HCT116 (cell line): ENCODE measurements around the gene CSK. TPM values are rescaled to one million over a fixed set of nuclear protein-coding genes. Genes with fewer than 3 reads are reported as not detected.

Source experiments
- ATAC-seq: fragments of 200-7000 bp; cut with Tn5 transposase; 2 replicates; pipeline ENCODE4 v1.9.1; 2020; ENCODE audit warnings: mild to moderate bottlenecking, moderate library complexity
- BruUV-seq: library from RNA; stranded (reverse); fragments of 400-500 nt; replicated peaks from 2 replicates; lab custom pipeline; 2021; lab: Mats Ljungman, UMichigan
- CTCF ChIA-PET: fragments of 300-600 bp; sonication (Branson Sonifier 250); formaldehyde crosslinking; loops from one replicate; lab custom pipeline; 2021; ENCODE audit warnings: antibody characterized with exemption; lab: Charles Lee
- POLR2A ChIA-PET: fragments of 300-600, 350-600 bp; sonication (Branson Sonifier 250); formaldehyde crosslinking; loops from one replicate; lab custom pipeline; 2021; ENCODE audit warnings: antibody characterized with exemption; lab: Charles Lee
- RAD21 ChIA-PET, 2 experiments: fragments of 300-600 bp; sonication (Branson Sonifier 250); formaldehyde crosslinking; loops; one replicate each; lab custom pipeline; 2023; ENCODE audit warnings: low total read pairs in 2 of 2; ENCODE audit not compliant: uncharacterized antibody in 2 of 2, unreplicated experiment in 2 of 2, low non-redundant PET in 1 of 2; lab: Charles Lee
- DNase-seq: peaks from one replicate; pipeline ENCODE4 v3.0.0-alpha.2; 2010; ENCODE audit warnings: low read depth, low spot score
- H2AFZ ChIP-seq: fragments of 200-600 bp; shearing (Covaris generic), sonication (generic); 2 replicates; pipeline ENCODE4 v1.6.1; 2017; ENCODE audit warnings: low read depth, mixed run types, mixed read lengths, antibody characterized with exemption, low read length; ENCODE audit not compliant: poor library complexity, severe bottlenecking
- H3K27ac ChIP-seq: 2 replicates; pipeline ENCODE4 v1.5.1; 2012; ENCODE audit warnings: low read depth, low read length
- H3K27me3 ChIP-seq: fragments of 200-600 bp; sonication (generic); 2 replicates; pipeline ENCODE4 v1.6.1; 2016; ENCODE audit warnings: mixed run types, low read length, mixed read lengths; ENCODE audit not compliant: insufficient read depth
- H3K36me3 ChIP-seq, 2 experiments: fragments of 200-500 bp in 1 of 2; fragments of 200-600 bp in 1 of 2; sonication (Bioruptor generic) in 1 of 2; sonication (generic) in 1 of 2; 2 replicates each; pipeline versions ENCODE4 v1.5.1 to v1.6.1; 2014 to 2016; ENCODE audit warnings: low read length in 2 of 2, inconsistent platforms in 1 of 2, mixed read lengths in 1 of 2, mixed run types in 1 of 2; ENCODE audit not compliant: insufficient read depth in 2 of 2, control insufficient read depth in 1 of 2
- H3K4me1 ChIP-seq, 2 experiments: fragments of 200-600 bp in 1 of 2; sonication (generic) in 1 of 2; 2 replicates each; pipeline versions ENCODE4 v1.5.1 to v1.6.1; 2012 to 2017; ENCODE audit warnings: low read length in 2 of 2, inconsistent platforms in 1 of 2, mild to moderate bottlenecking in 1 of 2, mixed read lengths in 1 of 2, mixed run types in 1 of 2, moderate library complexity in 1 of 2; ENCODE audit not compliant: insufficient read depth in 2 of 2, control insufficient read depth in 1 of 2
- H3K4me2 ChIP-seq: fragments of 200-600 bp; sonication (generic); 2 replicates; pipeline ENCODE4 v1.6.1; 2017; ENCODE audit warnings: mixed run types, low read length, mixed read lengths
- H3K4me3 ChIP-seq, 2 experiments: fragments of 200-600 bp in 1 of 2; sonication (generic) in 1 of 2; replicated peaks in 1 of 2; 2 replicates each; pipeline ENCODE4 v1.5.1; 2011 to 2016; ENCODE audit warnings: low read length in 2 of 2, control low read depth in 1 of 2, low read depth in 1 of 2, mild to moderate bottlenecking in 1 of 2, mixed read lengths in 1 of 2, mixed run types in 1 of 2
- H3K79me2 ChIP-seq: fragments of 200-600 bp; sonication (generic); 2 replicates; pipeline ENCODE4 v1.6.1; 2017; ENCODE audit warnings: mild to moderate bottlenecking, mixed run types, low read length, moderate library complexity, mixed read lengths; ENCODE audit not compliant: insufficient read depth
- H3K9ac ChIP-seq: fragments of 200-600 bp; sonication (generic); 2 replicates; pipeline ENCODE4 v1.6.1; 2016; ENCODE audit warnings: low read length, mixed read lengths
- H3K9me2 ChIP-seq: fragments of 200-600 bp; sonication (generic), shearing (Covaris generic); 2 replicates; pipeline ENCODE4 v1.6.1; 2017; ENCODE audit warnings: mixed run types, mild to moderate bottlenecking, moderate library complexity; ENCODE audit not compliant: insufficient read depth
- H3K9me3 ChIP-seq, 2 experiments: fragments of 200-500 bp in 1 of 2; fragments of 200-600 bp in 1 of 2; sonication (Bioruptor generic) in 1 of 2; sonication (generic) in 1 of 2; 2 replicates each; pipeline ENCODE4 v1.6.1; 2014 to 2017; ENCODE audit warnings: low read length in 2 of 2, mixed read lengths in 2 of 2, inconsistent platforms in 1 of 2, low read depth in 1 of 2, mild to moderate bottlenecking in 1 of 2, mixed run types in 1 of 2, moderate library complexity in 1 of 2; ENCODE audit not compliant: control insufficient read depth in 1 of 2, insufficient read depth in 1 of 2
- H4K20me1 ChIP-seq: fragments of 200-600 bp; sonication (generic), shearing (Covaris generic); 2 replicates; pipeline ENCODE4 v1.6.1; 2017; ENCODE audit warnings: mixed run types, mild to moderate bottlenecking, moderate library complexity; ENCODE audit not compliant: insufficient read depth
- CEBPB ChIP-seq: IDR thresholded peaks from 2 replicates; pipeline ENCODE4 v1.6.1; 2012; ENCODE audit warnings: low read depth
- EGR1 ChIP-seq: IDR thresholded peaks from 2 replicates; pipeline ENCODE4 v1.6.1; 2012; ENCODE audit warnings: low read depth
- ELF1 ChIP-seq: IDR thresholded peaks from 2 replicates; pipeline ENCODE4 v1.6.1; 2012; ENCODE audit warnings: low read depth, borderline replicate concordance
- EZH2 ChIP-seq: fragments of 200-600 bp; sonication (generic); IDR thresholded peaks from 2 replicates; pipeline ENCODE4 v1.6.1; 2017; ENCODE audit warnings: antibody characterized with exemption, mixed run types
- JUND ChIP-seq: IDR thresholded peaks from 2 replicates; pipeline ENCODE4 v1.6.1; 2012
- POLR2A ChIP-seq: IDR thresholded peaks from 2 replicates; pipeline ENCODE4 v1.7.0; 2011; ENCODE audit warnings: borderline replicate concordance; ENCODE audit not compliant: insufficient read depth, insufficient read length; ENCODE audit errors: extremely low read depth
- RAD21 ChIP-seq: IDR thresholded peaks from 2 replicates; pipeline ENCODE4 v1.6.1; 2012; ENCODE audit warnings: low read depth, mild to moderate bottlenecking
- SIN3A ChIP-seq: IDR thresholded peaks from 2 replicates; pipeline ENCODE4 v1.6.1; 2012; ENCODE audit warnings: low read depth
- SP1 ChIP-seq: IDR thresholded peaks from 2 replicates; pipeline ENCODE4 v1.6.1; 2012; ENCODE audit warnings: low read depth
- TCF7L2 ChIP-seq: IDR thresholded peaks from 2 replicates; pipeline ENCODE4 v1.7.0; 2011; ENCODE audit warnings: borderline replicate concordance, inconsistent platforms; ENCODE audit not compliant: insufficient read depth, insufficient read length; ENCODE audit errors: extremely low read depth
- YY1 ChIP-seq: IDR thresholded peaks from 2 replicates; pipeline ENCODE4 v1.6.1; 2011; ENCODE audit warnings: low read length, low read depth, moderate library complexity, mild to moderate bottlenecking; ENCODE audit not compliant: insufficient replicate concordance; ENCODE audit errors: extremely low read depth
- ZFX ChIP-seq: fragments of 450-650 bp; IDR thresholded peaks from 2 replicates; pipeline ENCODE4 v1.6.1; 2017
- ZNF274 ChIP-seq: fragments of 200-500 bp; sonication (Bioruptor generic); IDR thresholded peaks from 2 replicates; pipeline ENCODE4 v1.6.1; 2014; ENCODE audit warnings: mild to moderate bottlenecking, low read depth, low read length, inconsistent platforms
- intact Hi-C: fragments of 100-400 bp; cut with micrococcal nuclease; formaldehyde crosslinking; loops from 2 replicates; pipeline ENCODE4 v1.10.0; 2022
- total RNA-seq: library from RNA; stranded (reverse); gene quantifications from one replicate; pipeline ENCODE4 v1.2.1, GENCODE V29; 2021; ENCODE audit not compliant: unreplicated experiment
- TF ChIP-seq, protein P1 (sequence below): IDR thresholded peaks from 2 replicates; pipeline ENCODE4 v1.6.1; 2012; ENCODE audit warnings: low read depth
- TF ChIP-seq, protein P2 (sequence below), 3 experiments: fragments of 200-600 bp in 1 of 3; sonication (generic) in 1 of 3; IDR thresholded peaks in 2 of 3; conservative IDR thresholded peaks in 1 of 3; 2 replicates each; pipeline ENCODE4 v1.5.1; 2012 to 2017; ENCODE audit warnings: low read depth in 2 of 3, low read length in 2 of 3, antibody characterized with exemption in 1 of 3, borderline replicate concordance in 1 of 3, control low read depth in 1 of 3, mild to moderate bottlenecking in 1 of 3, mixed read lengths in 1 of 3, mixed run types in 1 of 3, moderate library complexity in 1 of 3; ENCODE audit not compliant: insufficient read depth in 1 of 3
- TF ChIP-seq, protein P3 (sequence below): IDR thresholded peaks from 2 replicates; pipeline ENCODE4 v1.6.1; 2012
- TF ChIP-seq, protein P4 (sequence below): IDR thresholded peaks from 2 replicates; pipeline ENCODE4 v1.6.1; 2012

The CSK gene
- total RNA-seq, 1 experiment from 2014 or later: 72.2 TPM

DNA sequence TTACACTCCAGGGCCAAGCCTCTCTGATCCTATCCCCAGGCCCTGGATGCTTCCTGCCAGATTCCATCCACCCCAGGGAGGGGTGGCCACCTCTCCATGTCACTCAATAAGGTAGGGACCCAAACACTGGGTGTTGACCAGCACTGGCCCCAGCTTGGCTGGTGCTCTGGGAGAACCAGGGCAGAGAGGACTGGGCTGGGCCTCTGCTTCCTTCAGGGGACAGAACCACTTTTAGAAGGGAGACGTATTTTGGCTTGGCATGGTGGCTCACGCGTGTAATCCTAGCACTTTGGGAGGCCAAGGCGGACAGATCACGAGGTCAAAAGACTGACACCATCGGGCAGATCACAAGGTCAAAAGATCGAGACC, 39.9 kb downstream of the CSK start:
- RAD21 ChIA-PET: no interaction called here
- intact Hi-C loops: no loop called here
- CTCF ChIA-PET: no interaction called here
- H3K9me3 ChIP-seq: no peaks in the 10 kb centered on the region
- H3K9me2 ChIP-seq: no peaks in the 10 kb centered on the region
- H3K4me3 ChIP-seq: no peak overlapping the region
- DNase-seq (no peak), ATAC-seq (no peak)
- POLR2A ChIA-PET: no interaction called here
- H4K20me1 ChIP-seq: no peaks in the 10 kb centered on the region
- no TSS peak for BruUV-seq
- TF ChIP-seq SIN3A: no peak
- no peak for TF ChIP-seq TCF7L2
- no peak for TF ChIP-seq RAD21
- TF ChIP-seq, protein P1, sequence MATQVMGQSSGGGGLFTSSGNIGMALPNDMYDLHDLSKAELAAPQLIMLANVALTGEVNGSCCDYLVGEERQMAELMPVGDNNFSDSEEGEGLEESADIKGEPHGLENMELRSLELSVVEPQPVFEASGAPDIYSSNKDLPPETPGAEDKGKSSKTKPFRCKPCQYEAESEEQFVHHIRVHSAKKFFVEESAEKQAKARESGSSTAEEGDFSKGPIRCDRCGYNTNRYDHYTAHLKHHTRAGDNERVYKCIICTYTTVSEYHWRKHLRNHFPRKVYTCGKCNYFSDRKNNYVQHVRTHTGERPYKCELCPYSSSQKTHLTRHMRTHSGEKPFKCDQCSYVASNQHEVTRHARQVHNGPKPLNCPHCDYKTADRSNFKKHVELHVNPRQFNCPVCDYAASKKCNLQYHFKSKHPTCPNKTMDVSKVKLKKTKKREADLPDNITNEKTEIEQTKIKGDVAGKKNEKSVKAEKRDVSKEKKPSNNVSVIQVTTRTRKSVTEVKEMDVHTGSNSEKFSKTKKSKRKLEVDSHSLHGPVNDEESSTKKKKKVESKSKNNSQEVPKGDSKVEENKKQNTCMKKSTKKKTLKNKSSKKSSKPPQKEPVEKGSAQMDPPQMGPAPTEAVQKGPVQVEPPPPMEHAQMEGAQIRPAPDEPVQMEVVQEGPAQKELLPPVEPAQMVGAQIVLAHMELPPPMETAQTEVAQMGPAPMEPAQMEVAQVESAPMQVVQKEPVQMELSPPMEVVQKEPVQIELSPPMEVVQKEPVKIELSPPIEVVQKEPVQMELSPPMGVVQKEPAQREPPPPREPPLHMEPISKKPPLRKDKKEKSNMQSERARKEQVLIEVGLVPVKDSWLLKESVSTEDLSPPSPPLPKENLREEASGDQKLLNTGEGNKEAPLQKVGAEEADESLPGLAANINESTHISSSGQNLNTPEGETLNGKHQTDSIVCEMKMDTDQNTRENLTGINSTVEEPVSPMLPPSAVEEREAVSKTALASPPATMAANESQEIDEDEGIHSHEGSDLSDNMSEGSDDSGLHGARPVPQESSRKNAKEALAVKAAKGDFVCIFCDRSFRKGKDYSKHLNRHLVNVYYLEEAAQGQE: no peak
- no peak for TF ChIP-seq ELF1
- TF ChIP-seq ZNF274: no peak
- no peak for TF ChIP-seq JUND
- TF ChIP-seq YY1: no peak
- no peak for TF ChIP-seq SP1
- TF ChIP-seq, protein P2, sequence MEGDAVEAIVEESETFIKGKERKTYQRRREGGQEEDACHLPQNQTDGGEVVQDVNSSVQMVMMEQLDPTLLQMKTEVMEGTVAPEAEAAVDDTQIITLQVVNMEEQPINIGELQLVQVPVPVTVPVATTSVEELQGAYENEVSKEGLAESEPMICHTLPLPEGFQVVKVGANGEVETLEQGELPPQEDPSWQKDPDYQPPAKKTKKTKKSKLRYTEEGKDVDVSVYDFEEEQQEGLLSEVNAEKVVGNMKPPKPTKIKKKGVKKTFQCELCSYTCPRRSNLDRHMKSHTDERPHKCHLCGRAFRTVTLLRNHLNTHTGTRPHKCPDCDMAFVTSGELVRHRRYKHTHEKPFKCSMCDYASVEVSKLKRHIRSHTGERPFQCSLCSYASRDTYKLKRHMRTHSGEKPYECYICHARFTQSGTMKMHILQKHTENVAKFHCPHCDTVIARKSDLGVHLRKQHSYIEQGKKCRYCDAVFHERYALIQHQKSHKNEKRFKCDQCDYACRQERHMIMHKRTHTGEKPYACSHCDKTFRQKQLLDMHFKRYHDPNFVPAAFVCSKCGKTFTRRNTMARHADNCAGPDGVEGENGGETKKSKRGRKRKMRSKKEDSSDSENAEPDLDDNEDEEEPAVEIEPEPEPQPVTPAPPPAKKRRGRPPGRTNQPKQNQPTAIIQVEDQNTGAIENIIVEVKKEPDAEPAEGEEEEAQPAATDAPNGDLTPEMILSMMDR (IDR thresholded peaks at IDR 0.05 in 2 of 3, conservative IDR thresholded peaks at IDR 0.05 in 1 of 3; ENCODE audit: borderline replicate concordance in 1 of 3, insufficient read depth in 1 of 3, low read depth in 2 of 3, low read length in 2 of 3): no peak
- no peak for TF ChIP-seq POLR2A
- TF ChIP-seq, protein P3, sequence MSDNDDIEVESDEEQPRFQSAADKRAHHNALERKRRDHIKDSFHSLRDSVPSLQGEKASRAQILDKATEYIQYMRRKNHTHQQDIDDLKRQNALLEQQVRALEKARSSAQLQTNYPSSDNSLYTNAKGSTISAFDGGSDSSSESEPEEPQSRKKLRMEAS: no peak
- TF ChIP-seq EGR1: no peak
- no peak for TF ChIP-seq EZH2
- no peak for TF ChIP-seq CEBPB
- TF ChIP-seq, protein P4, sequence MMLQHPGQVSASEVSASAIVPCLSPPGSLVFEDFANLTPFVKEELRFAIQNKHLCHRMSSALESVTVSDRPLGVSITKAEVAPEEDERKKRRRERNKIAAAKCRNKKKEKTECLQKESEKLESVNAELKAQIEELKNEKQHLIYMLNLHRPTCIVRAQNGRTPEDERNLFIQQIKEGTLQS: no peak
- TF ChIP-seq ZFX: no peak
- peaks cover under 1% of the 10 kb centered on the region; the same call in 1 of the 2 replicates for H3K27me3 ChIP-seq
- no peaks in the 10 kb centered on the region for H3K36me3 ChIP-seq
- H2AFZ ChIP-seq: no peak overlapping the region
- H3K27ac ChIP-seq: no peak overlapping the region
- no peak overlapping the region for H3K9ac ChIP-seq
- peaks cover 14 to 28% of the 10 kb centered on the region in 2 experiments for H3K4me1 ChIP-seq
- no peaks in the 10 kb centered on the region for H3K79me2 ChIP-seq
- no peak overlapping the region for H3K4me2 ChIP-seq
